ENCODE results near the gene MARF1. TPM values are rescaled to one million over a fixed set of nuclear protein-coding genes. Genes with fewer than 3 reads are reported as not detected.
"Not testable (repeated sequence)": the region's sequence is repeated elsewhere in the genome, so short reads cannot be mapped to it uniquely, and the experiment has no call there.

MARF1 gene
- total RNA-seq, 1 donor = 25.7 TPM

GRCh38 chr16:15649727-15650018 lies 6.7 kb upstream of the MARF1 start:
- peak overlapping the region; percentile 95 for H3K4me3 ChIP-seq (ENCODE audit: insufficient read depth, low read length)
- peaks cover 24% of the 10 kb centered on the region for H3K4me1 ChIP-seq (ENCODE audit: insufficient read depth, low read length)
- H2AFZ ChIP-seq (ENCODE audit: low read length) = peak overlapping the region; percentile 81
- DNase-seq (ENCODE audit: insufficient read length, low spot score, missing footprints) = no peak
- peaks cover 20% of the 10 kb centered on the region for H4K20me1 ChIP-seq (ENCODE audit: insufficient read depth, low read length)
- H3K79me2 ChIP-seq (ENCODE audit: insufficient read depth, low read length) = peaks cover 47% of the 10 kb centered on the region
- H3K36me3 ChIP-seq (ENCODE audit: insufficient read depth, low read length) = peaks cover 6% of the 10 kb centered on the region
- peak overlapping the region; percentile 48 for H3K27ac ChIP-seq (ENCODE audit: low read depth, low read length)
- no peaks in the 10 kb centered on the region for H3K27me3 ChIP-seq (ENCODE audit: insufficient read depth, low read length)
- peak overlapping the region; percentile 99 for H3K4me2 ChIP-seq (ENCODE audit: insufficient read depth, low read length)
- no peaks in the 10 kb centered on the region for H3K9me3 ChIP-seq (ENCODE audit: low read depth, low read length)
- TF ChIP-seq, protein P1, sequence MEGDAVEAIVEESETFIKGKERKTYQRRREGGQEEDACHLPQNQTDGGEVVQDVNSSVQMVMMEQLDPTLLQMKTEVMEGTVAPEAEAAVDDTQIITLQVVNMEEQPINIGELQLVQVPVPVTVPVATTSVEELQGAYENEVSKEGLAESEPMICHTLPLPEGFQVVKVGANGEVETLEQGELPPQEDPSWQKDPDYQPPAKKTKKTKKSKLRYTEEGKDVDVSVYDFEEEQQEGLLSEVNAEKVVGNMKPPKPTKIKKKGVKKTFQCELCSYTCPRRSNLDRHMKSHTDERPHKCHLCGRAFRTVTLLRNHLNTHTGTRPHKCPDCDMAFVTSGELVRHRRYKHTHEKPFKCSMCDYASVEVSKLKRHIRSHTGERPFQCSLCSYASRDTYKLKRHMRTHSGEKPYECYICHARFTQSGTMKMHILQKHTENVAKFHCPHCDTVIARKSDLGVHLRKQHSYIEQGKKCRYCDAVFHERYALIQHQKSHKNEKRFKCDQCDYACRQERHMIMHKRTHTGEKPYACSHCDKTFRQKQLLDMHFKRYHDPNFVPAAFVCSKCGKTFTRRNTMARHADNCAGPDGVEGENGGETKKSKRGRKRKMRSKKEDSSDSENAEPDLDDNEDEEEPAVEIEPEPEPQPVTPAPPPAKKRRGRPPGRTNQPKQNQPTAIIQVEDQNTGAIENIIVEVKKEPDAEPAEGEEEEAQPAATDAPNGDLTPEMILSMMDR (IDR thresholded peaks at IDR 0.05; ENCODE audit: extremely low read depth, low read depth, low read length) = no peak

GRCh38 chr16:15649311-15649710 lies 6.4 kb upstream of the MARF1 start:
- H3K27ac ChIP-seq (ENCODE audit: low read depth, low read length) = peak overlapping the region; percentile 48
- peak overlapping the region; percentile 95 for H3K4me3 ChIP-seq (ENCODE audit: insufficient read depth, low read length)
- H3K27me3 ChIP-seq (ENCODE audit: insufficient read depth, low read length); DNase-seq (ENCODE audit: insufficient read length, low spot score, missing footprints); H3K9me3 ChIP-seq (ENCODE audit: low read depth, low read length); H3K36me3 ChIP-seq (ENCODE audit: insufficient read depth, low read length): not testable (repeated sequence)
- peak overlapping the region; percentile 99 for H3K4me2 ChIP-seq (ENCODE audit: insufficient read depth, low read length)
- peak overlapping the region; percentile 81 for H2AFZ ChIP-seq (ENCODE audit: low read length)
- peaks cover 17% of the 10 kb centered on the region for H4K20me1 ChIP-seq (ENCODE audit: insufficient read depth, low read length)
- H3K4me1 ChIP-seq (ENCODE audit: insufficient read depth, low read length) = peaks cover 28% of the 10 kb centered on the region
- peaks cover 43% of the 10 kb centered on the region for H3K79me2 ChIP-seq (ENCODE audit: insufficient read depth, low read length)

DNA sequence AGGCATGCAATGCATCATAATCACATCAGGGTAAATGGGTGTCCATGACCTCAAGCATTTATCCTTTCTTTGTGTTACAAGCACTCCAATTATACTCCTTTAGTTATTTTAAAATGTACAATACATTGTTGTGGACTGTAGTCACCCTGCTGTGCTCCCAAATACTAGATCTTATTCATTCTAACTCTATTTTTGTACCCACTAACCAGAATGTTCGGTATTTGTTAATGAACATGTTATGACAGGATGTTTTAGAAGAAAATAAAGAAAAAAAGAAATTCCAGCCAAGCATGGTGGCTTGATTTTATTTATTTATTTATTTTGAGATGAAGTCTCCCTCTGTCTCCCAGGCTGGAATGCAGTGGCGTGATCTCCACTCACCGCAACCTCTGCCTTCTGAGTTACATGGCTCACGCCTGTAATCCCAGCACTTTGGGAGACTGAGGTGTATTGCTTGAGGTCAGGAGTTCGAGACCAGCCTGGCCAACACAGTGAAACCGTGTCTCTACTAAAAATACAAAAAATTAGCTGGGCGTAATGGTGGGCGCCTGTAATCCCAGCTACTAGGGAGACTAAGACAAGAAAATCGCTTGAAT lies 5.3 kb upstream of the MARF1 start:
- no peak for DNase-seq (ENCODE audit: insufficient read length, low spot score, missing footprints)
- peaks cover 6% of the 10 kb centered on the region for H3K36me3 ChIP-seq (ENCODE audit: insufficient read depth, low read length)
- peaks cover 7% of the 10 kb centered on the region for H4K20me1 ChIP-seq (ENCODE audit: insufficient read depth, low read length)
- H3K4me2 ChIP-seq (ENCODE audit: insufficient read depth, low read length) = no peak overlapping the region
- H3K27ac ChIP-seq (ENCODE audit: low read depth, low read length) = no peak overlapping the region
- H3K79me2 ChIP-seq (ENCODE audit: insufficient read depth, low read length) = peaks cover 33% of the 10 kb centered on the region
- H3K9me3 ChIP-seq (ENCODE audit: low read depth, low read length) = no peaks in the 10 kb centered on the region
- H3K4me3 ChIP-seq (ENCODE audit: insufficient read depth, low read length) = no peak overlapping the region
- H3K4me1 ChIP-seq (ENCODE audit: insufficient read depth, low read length) = peaks cover 31% of the 10 kb centered on the region
- no peak overlapping the region for H2AFZ ChIP-seq (ENCODE audit: low read length)
- TF ChIP-seq, protein P1 (IDR thresholded peaks at IDR 0.05; ENCODE audit: extremely low read depth, low read depth, low read length) = no peak
- no peaks in the 10 kb centered on the region for H3K27me3 ChIP-seq (ENCODE audit: insufficient read depth, low read length)

DNA sequence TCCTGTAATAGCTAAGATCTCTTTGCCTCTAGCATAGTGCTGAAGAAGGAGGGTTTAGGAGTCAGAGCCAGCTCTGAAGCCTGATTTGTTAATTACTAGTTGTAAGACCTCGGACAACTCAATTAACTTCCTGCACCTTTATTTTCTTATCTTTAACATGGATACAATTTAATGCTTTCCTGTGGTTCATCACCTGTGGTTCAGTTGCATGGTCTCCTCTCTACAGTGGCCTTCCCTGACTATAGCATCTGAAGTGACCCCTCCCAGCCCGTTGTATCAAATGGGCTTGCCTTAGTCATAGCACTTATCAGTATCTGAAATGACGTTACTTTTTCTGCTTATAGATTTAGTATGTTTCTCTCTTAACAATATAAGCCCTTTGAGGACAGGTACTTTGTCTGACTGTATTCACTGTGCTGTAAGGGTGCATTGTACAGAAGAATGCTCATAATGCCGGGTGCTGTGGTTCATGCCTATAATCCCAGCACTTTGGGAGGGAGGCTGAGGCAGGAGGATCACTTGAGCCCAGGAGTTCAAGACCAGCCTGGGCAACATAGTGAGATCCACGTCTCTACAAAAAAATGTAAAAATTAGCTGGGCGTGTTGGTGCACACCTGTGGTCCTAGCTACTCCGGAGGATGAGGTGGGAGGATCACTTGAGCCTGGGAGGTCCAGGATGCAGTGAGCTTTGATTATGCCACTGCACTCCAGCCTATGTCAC lies 4.5 kb upstream of the MARF1 start:
- Histone ChIP-seq H3K27me3 (ENCODE audit: insufficient read depth, low read length) (no peaks in the 10 kb centered on the region), H2AFZ (ENCODE audit: low read length) (no peak overlapping the region), H4K20me1 (ENCODE audit: insufficient read depth, low read length) (peaks cover 7% of the 10 kb centered on the region), H3K27ac (ENCODE audit: low read depth, low read length) (no peak overlapping the region), H3K4me3 (ENCODE audit: insufficient read depth, low read length) (no peak overlapping the region), H3K4me1 (ENCODE audit: insufficient read depth, low read length) (peaks cover 25% of the 10 kb centered on the region), H3K9me3 (ENCODE audit: low read depth, low read length) (no peaks in the 10 kb centered on the region), H3K79me2 (ENCODE audit: insufficient read depth, low read length) (peaks cover 31% of the 10 kb centered on the region), H3K4me2 (ENCODE audit: insufficient read depth, low read length) (no peak overlapping the region), H3K36me3 (ENCODE audit: insufficient read depth, low read length) (peaks cover 4% of the 10 kb centered on the region)
- DNase-seq (ENCODE audit: insufficient read length, low spot score, missing footprints) = no peak
- TF ChIP-seq, protein P1 (IDR thresholded peaks at IDR 0.05; ENCODE audit: extremely low read depth, low read depth, low read length) = no peak

DNA sequence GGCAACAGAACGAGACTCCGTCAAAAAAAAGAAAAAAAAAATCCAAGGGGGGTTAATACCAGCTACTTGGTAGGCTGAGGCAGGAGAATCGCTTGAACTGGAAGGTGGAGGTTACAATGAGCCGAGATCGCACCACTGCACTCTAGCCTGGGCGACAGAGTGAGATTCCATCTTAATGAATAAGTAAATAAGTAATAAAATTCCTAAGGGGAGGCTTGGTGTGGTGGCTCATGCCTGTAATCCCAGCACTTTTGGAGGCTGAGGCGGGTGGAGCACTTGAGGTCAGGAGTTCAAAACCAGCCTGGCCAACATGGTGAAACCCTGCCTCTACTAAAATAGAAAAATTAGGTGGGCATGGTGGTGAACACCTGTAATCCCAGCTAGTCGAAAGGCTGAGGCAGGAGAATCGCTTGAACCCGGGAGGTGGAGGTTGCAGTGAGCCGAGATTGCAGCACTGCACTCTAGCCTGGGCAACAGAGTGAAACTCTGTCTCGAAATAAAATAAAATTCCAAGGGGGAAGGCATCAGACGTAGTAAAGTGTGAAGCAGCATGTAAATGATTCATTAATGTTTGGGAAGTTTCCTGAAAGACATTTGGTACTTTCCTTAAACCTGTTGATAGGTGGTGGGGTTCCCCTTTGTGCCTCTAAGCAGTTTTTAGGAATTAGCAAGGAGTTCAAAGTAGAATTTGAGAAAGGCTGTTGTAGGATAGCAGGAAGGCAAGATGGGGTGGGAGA lies 3.8 kb upstream of the MARF1 start:
- not testable (repeated sequence) for H3K36me3 ChIP-seq (ENCODE audit: insufficient read depth, low read length); H3K4me2 ChIP-seq (ENCODE audit: insufficient read depth, low read length); H3K27ac ChIP-seq (ENCODE audit: low read depth, low read length); DNase-seq (ENCODE audit: insufficient read length, low spot score, missing footprints); H3K9me3 ChIP-seq (ENCODE audit: low read depth, low read length); H3K27me3 ChIP-seq (ENCODE audit: insufficient read depth, low read length); H3K4me3 ChIP-seq (ENCODE audit: insufficient read depth, low read length); H4K20me1 ChIP-seq (ENCODE audit: insufficient read depth, low read length); H2AFZ ChIP-seq (ENCODE audit: low read length)
- H3K79me2 ChIP-seq (ENCODE audit: insufficient read depth, low read length) = peaks cover 31% of the 10 kb centered on the region
- peaks cover 32% of the 10 kb centered on the region for H3K4me1 ChIP-seq (ENCODE audit: insufficient read depth, low read length)

DNA sequence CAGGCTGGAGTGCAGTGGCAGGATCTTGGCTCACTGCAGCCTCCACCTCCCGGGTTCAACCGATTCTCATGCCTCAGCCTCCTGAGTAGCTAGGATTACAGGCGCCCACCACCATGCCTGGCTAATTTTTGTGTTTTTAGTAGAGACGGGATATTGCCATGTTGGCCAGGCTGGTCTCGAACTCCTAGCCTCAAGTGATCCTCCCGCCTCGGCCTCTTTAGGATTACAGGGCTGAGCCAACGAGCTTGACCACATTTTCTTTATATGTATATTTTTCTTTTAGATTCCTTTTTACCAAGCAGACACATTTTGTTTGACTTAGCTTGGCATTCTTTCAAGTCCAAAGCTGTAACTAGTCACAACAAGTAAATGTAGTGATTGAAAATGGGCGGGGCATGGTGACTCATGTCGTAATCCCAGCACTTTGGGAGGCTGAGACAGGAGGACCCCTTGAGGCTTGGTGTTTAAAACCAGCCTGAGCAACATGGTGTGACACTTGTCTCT lies 2.1 kb upstream of the MARF1 start:
- not testable (repeated sequence) for H3K27me3 ChIP-seq (ENCODE audit: insufficient read depth, low read length); H3K4me2 ChIP-seq (ENCODE audit: insufficient read depth, low read length); H2AFZ ChIP-seq (ENCODE audit: low read length); H3K36me3 ChIP-seq (ENCODE audit: insufficient read depth, low read length); H4K20me1 ChIP-seq (ENCODE audit: insufficient read depth, low read length); H3K4me3 ChIP-seq (ENCODE audit: insufficient read depth, low read length); H3K9me3 ChIP-seq (ENCODE audit: low read depth, low read length)
- Histone ChIP-seq H3K4me1 (ENCODE audit: insufficient read depth, low read length) (peaks cover 32% of the 10 kb centered on the region), H3K27ac (ENCODE audit: low read depth, low read length) (peak overlapping the region; percentile 100), H3K79me2 (ENCODE audit: insufficient read depth, low read length) (peaks cover 32% of the 10 kb centered on the region)
- peak; percentile 81 for DNase-seq (ENCODE audit: insufficient read length, low spot score, missing footprints)

All from osteoblast (primary cell).